ENCODE measurements around the gene TMEM145.

The TMEM145 gene

GRCh38 chr19:42350417-42350816 lies 37.3 kb downstream of the TMEM145 start:
- ATAC-seq: no peak

GRCh38 chr19:42351079-42351735 lies 38.1 kb downstream of the TMEM145 start:
- no peak for TF ChIP-seq ZFP3 (CRISPR knock-in tag; IDR thresholded peaks at IDR 0.05)
- no peak for TF ChIP-seq ZC3H10 (CRISPR knock-in tag; IDR thresholded peaks at IDR 0.05)
- TF ChIP-seq PPARA (CRISPR knock-in tag; IDR thresholded peaks at IDR 0.05; ENCODE audit: borderline replicate concordance): no peak
- no peak for TF ChIP-seq TSHZ2 (CRISPR knock-in tag; IDR thresholded peaks at IDR 0.05)
- TF ChIP-seq TOX (CRISPR knock-in tag; IDR thresholded peaks at IDR 0.05; ENCODE audit: borderline replicate concordance): no peak
- ATAC-seq: no peak

More at GRCh38 chr19:42350417-42350816, 37.3 kb downstream of the TMEM145 start:
- no peak for TF ChIP-seq CSRNP3 (CRISPR knock-in tag; IDR thresholded peaks at IDR 0.05)
- no peak for TF ChIP-seq PPARA (CRISPR knock-in tag; IDR thresholded peaks at IDR 0.05; ENCODE audit: borderline replicate concordance)
- TF ChIP-seq SNAI2 (CRISPR knock-in tag; IDR thresholded peaks at IDR 0.05): no peak
- no peak for TF ChIP-seq GLIS3 (CRISPR knock-in tag; IDR thresholded peaks at IDR 0.05)
- no peak for TF ChIP-seq ARNTL (CRISPR knock-in tag; IDR thresholded peaks at IDR 0.05; ENCODE audit: borderline replicate concordance, low read depth)
- no peak for TF ChIP-seq CREB5 (CRISPR knock-in tag; IDR thresholded peaks at IDR 0.05; ENCODE audit: low read depth)
- TF ChIP-seq TSHZ2 (CRISPR knock-in tag; IDR thresholded peaks at IDR 0.05): no peak
- no peak for TF ChIP-seq ZNF8 (CRISPR knock-in tag; IDR thresholded peaks at IDR 0.05)
- TF ChIP-seq POU6F1 (CRISPR knock-in tag; IDR thresholded peaks at IDR 0.05; ENCODE audit: borderline replicate concordance, low read depth): no peak
- no peak for TF ChIP-seq TOX (CRISPR knock-in tag; IDR thresholded peaks at IDR 0.05; ENCODE audit: borderline replicate concordance)
- TF ChIP-seq ZNF565 (CRISPR knock-in tag; conservative IDR thresholded peaks at IDR 0.05; ENCODE audit: low read depth): no peak
- no peak for TF ChIP-seq ZFP30 (CRISPR knock-in tag; IDR thresholded peaks at IDR 0.05)
- no peak for TF ChIP-seq ZNF70 (CRISPR knock-in tag; IDR thresholded peaks at IDR 0.05)
- TF ChIP-seq PATZ1 (CRISPR knock-in tag; IDR thresholded peaks at IDR 0.05; ENCODE audit: borderline replicate concordance): no peak
- TF ChIP-seq ZC3H10 (CRISPR knock-in tag; IDR thresholded peaks at IDR 0.05): no peak
- no peak for TF ChIP-seq ISL1 (CRISPR knock-in tag; IDR thresholded peaks at IDR 0.05)
- no peak for TF ChIP-seq ESRRG (CRISPR knock-in tag; IDR thresholded peaks at IDR 0.05)
